Measurements from ENCODE around the gene SSUH2.

DNA sequence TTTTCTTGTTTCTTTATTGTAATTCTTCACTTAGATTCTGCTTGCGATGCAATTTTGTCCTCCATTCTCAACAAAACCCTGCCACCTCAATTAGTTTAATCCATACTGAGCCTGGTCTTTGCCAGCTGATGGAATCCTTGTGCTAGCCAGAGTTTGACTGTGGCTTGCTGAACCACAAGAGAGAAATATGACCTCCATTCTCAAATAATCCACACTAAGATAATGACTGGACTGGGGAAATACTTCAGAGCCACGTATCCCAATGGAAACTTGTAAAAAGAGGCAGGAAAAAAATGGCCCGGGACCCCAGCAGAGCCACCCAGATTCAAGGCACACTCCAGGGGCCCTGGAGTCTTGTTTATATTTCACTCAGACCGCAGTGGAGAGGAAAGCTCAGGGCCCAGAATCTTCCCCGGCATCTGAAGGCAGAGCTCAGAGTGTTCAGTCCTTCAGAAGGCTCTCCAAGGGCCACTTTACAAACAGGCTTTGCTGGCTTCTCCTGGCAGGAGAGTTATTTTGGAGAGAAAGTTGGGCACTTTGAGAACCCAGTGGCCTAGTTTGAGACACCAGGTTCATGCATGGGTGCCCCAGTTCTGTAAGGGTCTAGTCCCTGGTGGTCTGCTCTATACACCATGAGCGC lies 62.7 kb downstream of the SSUH2 start:
- TF ChIP-seq CTCF (conservative IDR thresholded peaks at IDR 0.05; ENCODE audit: low read depth in 2 of 2) (no peak), POLR2AphosphoS5 (IDR thresholded peaks at IDR 0.05; ENCODE audit: low read depth) (no peak)
